ENCODE data around the gene CFAP70.

CFAP70 gene

DNA sequence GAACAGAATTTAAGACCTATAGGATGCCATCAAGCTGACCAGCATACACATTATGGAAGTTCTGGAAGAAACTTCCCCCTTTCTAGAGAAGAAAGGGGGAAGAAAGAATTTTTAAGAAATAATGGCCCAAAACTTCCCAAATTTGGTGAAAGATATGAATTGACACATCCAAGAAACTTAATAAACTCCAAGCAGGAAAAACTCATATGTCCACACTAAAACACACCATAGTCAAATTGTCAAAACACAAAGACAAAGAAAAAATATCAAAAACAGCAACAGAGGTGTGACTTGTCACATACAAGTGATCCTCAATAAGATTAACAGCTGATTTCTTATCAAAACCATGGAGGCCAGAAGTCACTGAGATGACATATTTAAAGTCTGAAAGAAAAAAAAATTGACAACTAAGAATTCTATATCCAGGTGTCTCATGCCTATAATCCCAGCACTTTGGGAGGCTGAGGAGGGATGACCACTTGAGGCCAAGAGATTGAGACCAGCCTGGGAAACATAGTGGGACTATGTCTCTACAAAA is 52.4 kb downstream of the CFAP70 start:
- DNase-seq (ENCODE audit: low spot score) = no peak
- TF ChIP-seq, protein P1, sequence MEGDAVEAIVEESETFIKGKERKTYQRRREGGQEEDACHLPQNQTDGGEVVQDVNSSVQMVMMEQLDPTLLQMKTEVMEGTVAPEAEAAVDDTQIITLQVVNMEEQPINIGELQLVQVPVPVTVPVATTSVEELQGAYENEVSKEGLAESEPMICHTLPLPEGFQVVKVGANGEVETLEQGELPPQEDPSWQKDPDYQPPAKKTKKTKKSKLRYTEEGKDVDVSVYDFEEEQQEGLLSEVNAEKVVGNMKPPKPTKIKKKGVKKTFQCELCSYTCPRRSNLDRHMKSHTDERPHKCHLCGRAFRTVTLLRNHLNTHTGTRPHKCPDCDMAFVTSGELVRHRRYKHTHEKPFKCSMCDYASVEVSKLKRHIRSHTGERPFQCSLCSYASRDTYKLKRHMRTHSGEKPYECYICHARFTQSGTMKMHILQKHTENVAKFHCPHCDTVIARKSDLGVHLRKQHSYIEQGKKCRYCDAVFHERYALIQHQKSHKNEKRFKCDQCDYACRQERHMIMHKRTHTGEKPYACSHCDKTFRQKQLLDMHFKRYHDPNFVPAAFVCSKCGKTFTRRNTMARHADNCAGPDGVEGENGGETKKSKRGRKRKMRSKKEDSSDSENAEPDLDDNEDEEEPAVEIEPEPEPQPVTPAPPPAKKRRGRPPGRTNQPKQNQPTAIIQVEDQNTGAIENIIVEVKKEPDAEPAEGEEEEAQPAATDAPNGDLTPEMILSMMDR (IDR thresholded peaks at IDR 0.05; ENCODE audit: extremely low read depth, missing control alignments) = no peak

DNA sequence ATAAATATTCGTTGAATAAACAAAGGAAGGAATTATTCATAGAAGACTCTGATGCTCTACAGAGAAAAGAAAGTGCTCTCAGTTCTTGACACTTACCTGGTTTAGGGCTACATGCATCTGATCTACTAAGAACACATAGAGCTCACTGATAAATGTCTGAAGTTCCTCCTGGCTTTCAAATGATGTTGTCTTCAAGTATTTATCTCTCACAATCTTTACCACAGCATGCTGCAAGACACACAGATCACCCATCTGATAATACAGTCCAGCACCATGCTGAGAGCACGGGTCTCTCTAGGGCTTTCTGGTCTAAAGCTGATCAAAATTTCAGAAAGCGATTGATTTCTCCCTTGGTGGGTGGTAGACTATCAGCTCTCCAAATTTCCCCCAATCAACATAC is 61.7 kb downstream of the CFAP70 start:
- DNase-seq (ENCODE audit: low spot score) = no peak
- TF ChIP-seq, protein P1 (IDR thresholded peaks at IDR 0.05; ENCODE audit: extremely low read depth, missing control alignments) = no peak

DNA sequence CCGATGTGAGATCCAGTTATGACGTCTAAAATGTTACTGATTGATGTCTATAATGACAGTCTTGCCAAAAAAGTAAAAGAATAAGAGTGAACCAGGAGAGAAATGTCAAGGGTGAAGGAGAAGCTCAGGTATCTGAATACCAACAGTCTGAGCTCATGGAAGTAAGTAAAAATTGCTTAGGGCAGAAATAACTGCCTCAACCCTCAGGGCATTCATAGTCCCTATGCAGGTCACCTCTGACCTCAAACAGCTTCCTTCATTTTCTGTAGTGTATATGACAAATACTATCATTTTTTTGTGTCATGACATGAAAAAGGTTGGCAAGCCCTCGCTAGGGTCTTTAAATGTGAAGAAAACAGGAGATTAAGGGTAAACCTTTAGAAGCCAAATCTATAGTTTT is 65.2 kb downstream of the CFAP70 start:
- TF ChIP-seq, protein P1 (IDR thresholded peaks at IDR 0.05; ENCODE audit: extremely low read depth, missing control alignments) = no peak
- DNase-seq (ENCODE audit: low spot score) = no peak

DNA sequence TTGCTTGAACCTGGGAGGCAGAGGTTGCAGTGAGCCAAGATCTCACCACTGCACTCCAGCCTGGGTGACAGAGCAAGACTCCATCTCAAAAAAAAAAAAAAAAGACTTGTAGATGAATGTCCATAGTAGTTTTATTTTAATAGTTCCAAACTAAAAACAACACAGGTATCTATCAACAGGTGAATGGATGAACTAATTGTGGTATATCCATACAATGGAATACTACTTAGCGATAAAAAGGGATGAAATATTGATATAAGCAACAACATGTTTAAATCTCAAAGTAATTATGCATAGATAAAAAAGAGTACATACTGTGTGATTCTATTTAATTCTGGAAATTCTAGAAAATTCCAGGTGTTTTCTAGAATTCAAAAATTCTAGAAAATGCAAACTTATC is 68.7 kb downstream of the CFAP70 start:
- TF ChIP-seq, protein P1 (IDR thresholded peaks at IDR 0.05; ENCODE audit: extremely low read depth, missing control alignments) = no peak
- DNase-seq (ENCODE audit: low spot score) = no peak

DNA sequence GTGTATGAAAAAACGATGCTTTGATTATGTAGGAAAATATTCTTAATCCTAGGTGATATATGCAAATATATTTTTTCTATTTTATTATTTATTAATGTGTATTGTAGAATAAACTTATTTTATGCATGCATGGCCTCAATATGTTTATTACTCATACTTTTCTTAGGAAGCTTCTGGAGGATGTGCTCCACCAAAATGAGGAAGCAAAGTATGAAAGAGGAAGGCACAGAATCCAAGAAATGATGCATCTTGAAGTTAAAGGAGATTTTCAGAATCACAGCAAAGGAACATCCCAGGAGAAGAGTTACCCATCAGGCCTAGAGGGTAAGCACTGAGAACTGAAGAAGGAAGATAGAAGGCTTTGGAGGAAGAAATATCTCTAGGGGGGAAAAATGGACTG is 71.2 kb downstream of the CFAP70 start:
- DNase-seq (ENCODE audit: low spot score) = no peak
- TF ChIP-seq, protein P1 (IDR thresholded peaks at IDR 0.05; ENCODE audit: extremely low read depth, missing control alignments) = no peak

DNA sequence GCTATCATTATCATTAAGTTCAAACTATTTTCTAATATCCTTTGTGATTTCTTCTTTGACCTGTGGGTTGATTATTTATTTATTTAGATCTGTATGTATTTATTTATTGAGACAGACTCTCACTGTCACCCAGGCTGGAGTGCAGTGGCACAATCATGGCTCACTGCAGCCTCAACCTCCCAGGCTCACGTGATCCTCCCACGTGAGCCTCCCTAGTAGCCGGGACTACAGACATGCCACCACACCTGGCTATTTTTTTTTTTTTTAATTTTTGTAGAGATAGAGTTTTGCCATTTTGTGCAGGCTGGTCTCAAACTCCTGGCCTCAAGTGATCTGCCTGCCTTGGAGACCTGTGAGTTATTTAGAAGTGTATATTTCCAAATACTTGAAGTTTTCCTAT is 77.6 kb downstream of the CFAP70 start:
- TF ChIP-seq, protein P1 (IDR thresholded peaks at IDR 0.05; ENCODE audit: extremely low read depth, missing control alignments) = no peak

DNA sequence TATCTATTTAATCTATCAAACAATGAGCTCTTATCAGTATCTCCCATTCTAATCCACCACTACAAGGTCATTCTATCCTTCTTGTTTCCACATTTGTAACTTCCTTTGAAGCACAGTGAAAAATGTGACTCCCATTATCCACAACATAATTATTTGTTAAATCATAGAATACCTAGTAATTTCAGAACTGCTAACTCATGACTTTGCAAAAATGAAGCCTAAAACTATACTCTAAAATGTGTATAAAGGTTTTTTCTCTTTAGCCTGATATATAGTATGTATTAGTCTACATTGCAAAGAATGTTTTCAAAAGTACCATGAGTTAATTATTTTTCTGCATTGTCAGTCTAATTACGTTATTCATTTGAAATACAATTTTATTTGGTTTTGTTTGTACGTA is 94.2 kb downstream of the CFAP70 start:
- TF ChIP-seq, protein P1 (IDR thresholded peaks at IDR 0.05; ENCODE audit: extremely low read depth, missing control alignments) = no peak
- DNase-seq (ENCODE audit: low spot score) = no peak

More for the DNA sequence above, 77.6 kb downstream of the CFAP70 start:
- DNase-seq (ENCODE audit: low spot score) = no peak

Measured in GM20000 (cell line).